Measurements from ENCODE around the gene CC2D2A. TPM values are rescaled to one million over a fixed set of nuclear protein-coding genes. Genes with fewer than 3 reads are reported as not detected.

The CC2D2A gene
- polyA plus RNA-seq, 1 donor from 2014 or later: 8.6 TPM

DNA sequence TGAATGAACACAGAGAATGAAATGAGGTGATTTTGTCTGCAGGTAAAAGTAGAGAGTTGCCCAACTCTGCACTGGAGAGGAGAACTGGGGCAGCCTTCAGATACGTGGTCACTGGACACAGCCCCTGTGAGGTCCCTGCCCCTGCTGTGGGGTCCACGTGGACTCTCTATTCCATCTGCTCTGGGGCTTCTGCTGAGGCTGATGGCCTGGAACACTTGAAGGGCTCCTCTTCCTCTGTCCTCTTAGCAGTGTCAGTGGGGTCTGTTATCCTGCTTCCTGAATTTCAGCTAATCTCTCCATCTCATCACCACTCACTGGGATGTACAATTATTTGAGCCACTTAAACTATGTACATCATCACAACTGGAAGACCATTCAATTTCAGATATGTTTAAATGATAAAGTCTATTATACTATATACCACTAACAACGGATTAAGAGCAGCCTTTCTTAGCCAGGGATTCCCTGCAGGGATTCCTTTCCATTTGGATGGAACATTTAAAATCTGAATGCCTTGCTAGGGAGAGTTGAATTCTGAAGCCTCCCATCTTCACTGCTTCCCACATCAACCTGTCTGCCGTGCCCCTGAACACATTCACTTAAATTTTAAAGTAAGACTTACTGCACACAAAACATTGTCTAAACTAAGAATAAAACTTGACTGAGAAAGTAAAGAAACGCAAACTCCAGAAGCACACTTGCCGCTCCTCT, 74.0 kb downstream of the CC2D2A start:
- Histone ChIP-seq H3K9me3 (ENCODE audit: low read length) (no peaks in the 10 kb centered on the region), H3K79me2 (replicated peaks; ENCODE audit: insufficient read depth, low read length) (no peaks in the 10 kb centered on the region), H3K4me2 (ENCODE audit: low read length) (no peak overlapping the region), H3K9ac (ENCODE audit: low read length) (no peak overlapping the region), H3K9me2 (ENCODE audit: insufficient read depth, low read length) (no peaks in the 10 kb centered on the region), H3K27me3 (ENCODE audit: insufficient read depth, low read depth, low read length) (no peaks in the 10 kb centered on the region), H4K20me1 (ENCODE audit: insufficient read depth) (no peaks in the 10 kb centered on the region), H2AFZ (ENCODE audit: low read depth, low read length) (no peak overlapping the region), H3K36me3 (ENCODE audit: insufficient read depth, low read length) (no peaks in the 10 kb centered on the region), H3K4me3 (ENCODE audit: low read length) (no peak overlapping the region), H3K27ac (ENCODE audit: low read length) (no peak overlapping the region), H3F3A (ENCODE audit: insufficient read depth, low read length, poor library complexity, severe bottlenecking) (no peaks in the 10 kb centered on the region)
- TF ChIP-seq SMC3 (conservative IDR thresholded peaks at IDR 0.05; ENCODE audit: poor library complexity) (no peak), TAF1 (IDR thresholded peaks at IDR 0.05; ENCODE audit: low read depth) (no peak), POLR2AphosphoS5 (IDR thresholded peaks at IDR 0.05) (no peak), EZH2 (IDR thresholded peaks at IDR 0.05; ENCODE audit: borderline replicate concordance, insufficient read depth, low read length, poor library complexity, severe bottlenecking) (no peak), MXI1 (conservative IDR thresholded peaks at IDR 0.05; ENCODE audit: poor library complexity, severe bottlenecking) (no peak), EP300 (conservative IDR thresholded peaks at IDR 0.05; ENCODE audit: poor library complexity, severe bottlenecking) (no peak), RAD21 (conservative IDR thresholded peaks at IDR 0.05) (no peak)
- TF ChIP-seq, protein P1, sequence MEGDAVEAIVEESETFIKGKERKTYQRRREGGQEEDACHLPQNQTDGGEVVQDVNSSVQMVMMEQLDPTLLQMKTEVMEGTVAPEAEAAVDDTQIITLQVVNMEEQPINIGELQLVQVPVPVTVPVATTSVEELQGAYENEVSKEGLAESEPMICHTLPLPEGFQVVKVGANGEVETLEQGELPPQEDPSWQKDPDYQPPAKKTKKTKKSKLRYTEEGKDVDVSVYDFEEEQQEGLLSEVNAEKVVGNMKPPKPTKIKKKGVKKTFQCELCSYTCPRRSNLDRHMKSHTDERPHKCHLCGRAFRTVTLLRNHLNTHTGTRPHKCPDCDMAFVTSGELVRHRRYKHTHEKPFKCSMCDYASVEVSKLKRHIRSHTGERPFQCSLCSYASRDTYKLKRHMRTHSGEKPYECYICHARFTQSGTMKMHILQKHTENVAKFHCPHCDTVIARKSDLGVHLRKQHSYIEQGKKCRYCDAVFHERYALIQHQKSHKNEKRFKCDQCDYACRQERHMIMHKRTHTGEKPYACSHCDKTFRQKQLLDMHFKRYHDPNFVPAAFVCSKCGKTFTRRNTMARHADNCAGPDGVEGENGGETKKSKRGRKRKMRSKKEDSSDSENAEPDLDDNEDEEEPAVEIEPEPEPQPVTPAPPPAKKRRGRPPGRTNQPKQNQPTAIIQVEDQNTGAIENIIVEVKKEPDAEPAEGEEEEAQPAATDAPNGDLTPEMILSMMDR (IDR thresholded peaks at IDR 0.05; ENCODE audit: poor library complexity, severe bottlenecking): no peak
- TF ChIP-seq, protein P2, sequence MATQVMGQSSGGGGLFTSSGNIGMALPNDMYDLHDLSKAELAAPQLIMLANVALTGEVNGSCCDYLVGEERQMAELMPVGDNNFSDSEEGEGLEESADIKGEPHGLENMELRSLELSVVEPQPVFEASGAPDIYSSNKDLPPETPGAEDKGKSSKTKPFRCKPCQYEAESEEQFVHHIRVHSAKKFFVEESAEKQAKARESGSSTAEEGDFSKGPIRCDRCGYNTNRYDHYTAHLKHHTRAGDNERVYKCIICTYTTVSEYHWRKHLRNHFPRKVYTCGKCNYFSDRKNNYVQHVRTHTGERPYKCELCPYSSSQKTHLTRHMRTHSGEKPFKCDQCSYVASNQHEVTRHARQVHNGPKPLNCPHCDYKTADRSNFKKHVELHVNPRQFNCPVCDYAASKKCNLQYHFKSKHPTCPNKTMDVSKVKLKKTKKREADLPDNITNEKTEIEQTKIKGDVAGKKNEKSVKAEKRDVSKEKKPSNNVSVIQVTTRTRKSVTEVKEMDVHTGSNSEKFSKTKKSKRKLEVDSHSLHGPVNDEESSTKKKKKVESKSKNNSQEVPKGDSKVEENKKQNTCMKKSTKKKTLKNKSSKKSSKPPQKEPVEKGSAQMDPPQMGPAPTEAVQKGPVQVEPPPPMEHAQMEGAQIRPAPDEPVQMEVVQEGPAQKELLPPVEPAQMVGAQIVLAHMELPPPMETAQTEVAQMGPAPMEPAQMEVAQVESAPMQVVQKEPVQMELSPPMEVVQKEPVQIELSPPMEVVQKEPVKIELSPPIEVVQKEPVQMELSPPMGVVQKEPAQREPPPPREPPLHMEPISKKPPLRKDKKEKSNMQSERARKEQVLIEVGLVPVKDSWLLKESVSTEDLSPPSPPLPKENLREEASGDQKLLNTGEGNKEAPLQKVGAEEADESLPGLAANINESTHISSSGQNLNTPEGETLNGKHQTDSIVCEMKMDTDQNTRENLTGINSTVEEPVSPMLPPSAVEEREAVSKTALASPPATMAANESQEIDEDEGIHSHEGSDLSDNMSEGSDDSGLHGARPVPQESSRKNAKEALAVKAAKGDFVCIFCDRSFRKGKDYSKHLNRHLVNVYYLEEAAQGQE (IDR thresholded peaks at IDR 0.05; ENCODE audit: borderline replicate concordance): no peak

DNA sequence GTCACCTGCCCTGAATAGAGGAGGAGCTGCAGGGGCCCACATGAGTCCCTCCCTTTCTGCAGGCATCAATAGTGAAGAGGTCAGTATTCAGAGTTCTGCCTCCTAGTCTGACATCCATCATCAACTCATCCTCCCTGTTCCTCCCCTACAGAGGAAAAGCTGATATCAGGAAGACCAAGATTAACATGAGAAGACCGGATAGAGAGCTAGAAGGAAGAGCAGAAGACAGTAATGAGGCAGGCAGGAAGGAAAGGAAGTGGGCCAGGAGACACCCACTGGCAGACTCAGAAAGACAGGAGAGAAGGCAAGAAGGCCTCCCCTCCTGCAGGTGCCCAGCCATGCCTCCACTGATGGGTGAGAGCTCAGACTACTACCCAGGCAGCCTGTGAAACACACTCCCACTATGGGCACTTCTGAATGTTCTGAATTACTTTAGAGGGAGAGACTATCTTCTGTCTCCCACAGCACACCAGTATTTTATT, 74.6 kb downstream of the CC2D2A start:
- Histone ChIP-seq H3F3A (ENCODE audit: insufficient read depth, low read length, poor library complexity, severe bottlenecking) (no peaks in the 10 kb centered on the region), H3K9me3 (ENCODE audit: low read length) (no peaks in the 10 kb centered on the region), H3K4me2 (ENCODE audit: low read length) (no peak overlapping the region), H3K4me3 (ENCODE audit: low read length) (no peak overlapping the region), H4K20me1 (ENCODE audit: insufficient read depth) (no peaks in the 10 kb centered on the region), H3K27ac (ENCODE audit: low read length) (no peak overlapping the region), H3K36me3 (ENCODE audit: insufficient read depth, low read length) (no peaks in the 10 kb centered on the region), H2AFZ (ENCODE audit: low read depth, low read length) (no peak overlapping the region), H3K27me3 (ENCODE audit: insufficient read depth, low read depth, low read length) (no peaks in the 10 kb centered on the region), H3K9me2 (ENCODE audit: insufficient read depth, low read length) (no peaks in the 10 kb centered on the region), H3K79me2 (replicated peaks; ENCODE audit: insufficient read depth, low read length) (no peaks in the 10 kb centered on the region), H3K9ac (ENCODE audit: low read length) (no peak overlapping the region)
- TF ChIP-seq, protein P1 (IDR thresholded peaks at IDR 0.05; ENCODE audit: poor library complexity, severe bottlenecking): no peak
- TF ChIP-seq EP300 (conservative IDR thresholded peaks at IDR 0.05; ENCODE audit: poor library complexity, severe bottlenecking) (no peak), SMC3 (conservative IDR thresholded peaks at IDR 0.05; ENCODE audit: poor library complexity) (no peak), RAD21 (conservative IDR thresholded peaks at IDR 0.05) (no peak), MXI1 (conservative IDR thresholded peaks at IDR 0.05; ENCODE audit: poor library complexity, severe bottlenecking) (no peak), TAF1 (IDR thresholded peaks at IDR 0.05; ENCODE audit: low read depth) (no peak)

Data from neural cell (in vitro differentiated cells).